NCI-H146 treated with DMSO at 0.1 percent for 48 hours (cell line): ENCODE measurements around the gene MTX1.

ENCODE experiments used
- DNase-seq: peaks from one replicate; lab custom pipeline; 2025; ENCODE audit not compliant: unreplicated experiment; lab: John Stamatoyannopoulos, UW

MTX1 gene

DNA sequence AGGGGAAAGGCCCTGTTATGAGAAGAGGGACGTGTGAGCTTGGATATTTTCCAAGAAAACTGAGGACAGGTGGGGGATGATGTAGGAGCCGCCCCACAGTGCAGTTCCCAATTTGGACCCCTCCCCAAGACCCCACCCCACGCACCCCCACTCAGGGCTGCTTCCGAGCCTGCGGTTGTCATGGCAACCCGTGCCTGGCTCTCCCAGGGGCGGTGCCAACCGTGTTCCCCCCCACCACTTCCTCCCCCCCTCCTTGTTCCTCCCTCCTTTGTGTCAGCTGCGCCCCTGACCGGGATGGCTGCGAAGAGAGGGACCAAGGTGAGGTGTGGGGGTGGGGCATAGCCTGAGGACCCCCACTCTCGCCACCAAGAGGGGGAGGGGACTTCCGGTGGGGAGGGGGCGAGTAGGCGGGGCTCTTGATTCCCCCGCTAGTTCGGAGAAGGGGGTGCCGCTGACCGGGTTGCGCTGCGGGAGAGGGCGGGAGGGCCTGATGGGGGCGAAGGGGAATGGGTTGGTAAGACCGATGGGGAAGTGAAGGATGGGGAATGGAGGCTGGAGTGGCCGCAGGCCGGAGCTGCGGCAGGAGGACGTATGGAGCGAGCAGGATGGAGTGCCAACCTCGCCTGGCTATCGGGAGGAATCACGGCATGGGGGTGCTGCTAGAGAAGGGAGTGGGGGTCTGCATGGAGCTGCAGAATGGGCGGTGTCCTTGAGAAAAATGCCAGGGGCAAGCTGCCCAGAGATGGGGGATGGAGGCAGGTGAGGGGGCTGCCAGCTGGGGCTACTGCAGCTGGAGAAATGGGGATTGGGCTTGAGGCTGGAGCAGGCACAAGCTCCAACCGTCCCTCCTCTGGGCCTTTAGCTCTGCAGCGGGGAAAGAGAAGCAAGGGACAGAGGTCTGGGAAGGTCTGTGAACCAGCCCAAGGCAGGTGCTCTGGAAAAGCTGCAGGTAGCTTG is 33.9 kb upstream of the MTX1 start:
- DNase-seq: peak; percentile 62

DNA sequence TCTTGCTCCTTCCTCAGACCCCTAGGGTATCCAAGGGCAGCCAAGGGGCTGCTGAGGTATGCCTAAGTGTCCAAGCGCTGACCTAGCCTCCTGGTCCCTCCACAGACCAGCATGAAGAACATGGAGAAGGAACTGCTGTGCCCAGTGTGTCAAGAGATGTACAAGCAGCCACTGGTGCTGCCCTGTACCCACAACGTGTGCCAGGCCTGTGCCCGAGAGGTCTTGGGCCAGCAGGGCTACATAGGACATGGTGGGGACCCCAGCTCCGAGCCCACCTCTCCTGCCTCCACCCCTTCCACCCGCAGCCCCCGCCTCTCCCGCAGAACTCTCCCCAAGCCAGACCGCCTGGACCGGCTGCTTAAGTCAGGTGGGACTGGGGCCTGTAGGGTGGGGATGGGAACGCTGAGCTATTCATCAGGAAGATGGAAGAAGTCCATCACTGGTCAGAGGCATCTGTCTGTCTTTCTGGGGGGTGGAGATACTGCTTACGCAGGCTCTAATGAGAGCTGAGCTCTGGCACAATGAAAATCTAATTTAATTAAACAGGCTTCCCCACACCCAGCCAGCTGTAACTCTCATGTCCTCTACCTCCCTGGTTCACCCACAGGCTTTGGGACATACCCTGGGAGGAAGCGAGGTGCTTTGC is 33.1 kb upstream of the MTX1 start:
- no peak for DNase-seq

DNA sequence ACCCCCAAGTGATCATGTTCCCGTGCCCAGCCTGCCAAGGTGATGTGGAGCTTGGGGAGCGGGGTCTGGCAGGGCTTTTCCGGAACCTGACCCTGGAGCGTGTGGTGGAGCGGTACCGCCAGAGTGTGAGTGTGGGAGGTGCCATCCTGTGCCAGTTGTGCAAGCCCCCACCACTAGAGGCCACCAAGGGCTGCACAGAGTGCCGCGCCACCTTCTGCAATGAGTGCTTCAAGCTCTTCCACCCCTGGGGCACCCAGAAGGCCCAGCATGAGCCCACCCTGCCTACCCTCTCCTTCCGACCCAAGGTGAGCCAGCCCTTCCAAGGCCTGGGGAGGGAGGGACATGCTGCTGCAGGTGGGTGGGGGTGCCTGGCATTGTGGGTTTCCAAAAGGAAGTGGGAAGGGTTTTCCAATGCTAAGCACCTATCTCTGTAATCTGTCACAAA is 32.5 kb upstream of the MTX1 start:
- no peak for DNase-seq

GRCh38 chr1:155176544-155177071 is 31.9 kb upstream of the MTX1 start:
- DNase-seq: peak; percentile 38

GRCh38 chr1:155177192-155177917 is 31.1 kb upstream of the MTX1 start:
- no peak for DNase-seq

DNA sequence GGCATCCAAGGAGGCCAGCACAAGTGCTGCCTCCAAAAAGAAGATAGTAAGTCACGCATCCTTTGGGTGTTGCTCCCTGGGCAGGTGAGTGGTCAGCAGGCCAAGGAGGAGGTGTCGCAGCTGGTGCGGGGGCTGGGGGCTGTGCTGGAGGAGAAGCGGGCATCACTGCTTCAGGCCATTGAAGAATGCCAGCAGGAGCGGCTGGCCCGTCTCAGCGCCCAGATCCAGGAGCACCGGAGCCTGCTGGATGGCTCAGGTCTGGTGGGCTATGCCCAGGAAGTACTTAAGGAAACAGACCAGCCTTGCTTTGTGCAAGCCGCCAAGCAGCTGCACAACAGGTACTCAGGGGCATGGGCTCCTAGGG is 30.6 kb upstream of the MTX1 start:
- no peak for DNase-seq

GRCh38 chr1:155178441-155179111 is 29.9 kb upstream of the MTX1 start:
- no peak for DNase-seq

- no peak for DNase-seq
Observed at GRCh38 chr1:155179112-155180031, 29.1 kb upstream of the MTX1 start.

GRCh38 chr1:155181371-155182051 is 27.0 kb upstream of the MTX1 start:
- DNase-seq: no peak

- no peak for DNase-seq
Observed at GRCh38 chr1:155182052-155182550, 26.4 kb upstream of the MTX1 start.

DNA sequence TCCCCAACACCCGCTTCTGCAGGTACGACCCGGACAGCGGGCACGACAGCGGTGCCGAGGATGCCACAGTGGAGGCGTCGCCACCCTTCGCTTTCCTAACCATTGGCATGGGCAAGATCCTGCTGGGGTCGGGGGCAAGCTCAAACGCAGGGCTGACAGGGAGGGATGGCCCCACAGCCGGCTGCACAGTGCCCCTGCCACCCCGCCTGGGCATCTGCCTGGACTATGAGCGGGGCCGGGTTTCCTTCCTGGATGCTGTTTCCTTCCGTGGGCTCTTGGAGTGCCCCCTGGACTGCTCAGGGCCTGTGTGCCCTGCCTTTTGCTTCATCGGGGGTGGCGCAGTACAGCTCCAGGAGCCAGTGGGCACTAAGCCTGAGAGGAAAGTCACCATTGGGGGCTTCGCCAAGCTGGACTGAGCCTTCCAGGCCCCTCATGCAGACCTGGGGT is 24.7 kb upstream of the MTX1 start:
- no peak for DNase-seq

DNA sequence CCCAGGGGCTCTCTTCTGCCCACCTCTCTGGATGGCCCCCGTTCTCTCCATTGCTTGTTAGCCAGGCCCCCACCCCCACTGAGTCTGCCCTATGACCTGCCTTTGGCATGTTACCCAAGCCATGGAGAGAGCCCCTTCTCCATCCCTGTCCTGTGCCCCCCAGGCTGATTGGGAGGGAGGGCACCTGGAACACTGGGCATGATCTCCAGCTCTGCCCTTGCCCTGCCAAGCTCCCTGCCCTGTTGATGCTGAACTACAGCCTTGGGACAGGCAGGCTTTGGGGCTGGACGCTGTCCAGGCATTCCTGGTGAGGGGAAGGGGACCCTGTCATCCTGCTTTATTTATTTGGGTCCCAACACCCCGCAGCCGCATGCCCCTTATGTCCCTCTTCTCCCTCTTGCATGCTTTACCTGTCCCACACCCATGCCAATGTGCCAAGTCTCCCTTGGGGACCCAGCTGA is 24.1 kb upstream of the MTX1 start:
- no peak for DNase-seq

- DNase-seq: no peak
Observed at GRCh38 chr1:155184835-155185782, 23.4 kb upstream of the MTX1 start.

DNA sequence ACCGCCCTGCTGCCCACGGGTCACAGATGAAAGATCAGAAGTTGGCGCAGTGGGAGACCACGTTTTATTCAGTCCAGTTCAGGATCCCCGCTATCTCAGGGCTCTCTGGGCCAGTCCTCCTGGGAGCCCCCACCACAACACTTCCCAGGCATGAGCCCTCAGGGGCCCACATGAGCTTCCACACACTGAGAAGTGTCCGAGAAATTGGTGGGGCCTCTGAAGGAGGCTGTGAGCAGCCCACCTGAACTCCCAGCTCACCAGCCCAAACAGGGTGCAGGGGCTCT is 22.8 kb upstream of the MTX1 start:
- no peak for DNase-seq

DNA sequence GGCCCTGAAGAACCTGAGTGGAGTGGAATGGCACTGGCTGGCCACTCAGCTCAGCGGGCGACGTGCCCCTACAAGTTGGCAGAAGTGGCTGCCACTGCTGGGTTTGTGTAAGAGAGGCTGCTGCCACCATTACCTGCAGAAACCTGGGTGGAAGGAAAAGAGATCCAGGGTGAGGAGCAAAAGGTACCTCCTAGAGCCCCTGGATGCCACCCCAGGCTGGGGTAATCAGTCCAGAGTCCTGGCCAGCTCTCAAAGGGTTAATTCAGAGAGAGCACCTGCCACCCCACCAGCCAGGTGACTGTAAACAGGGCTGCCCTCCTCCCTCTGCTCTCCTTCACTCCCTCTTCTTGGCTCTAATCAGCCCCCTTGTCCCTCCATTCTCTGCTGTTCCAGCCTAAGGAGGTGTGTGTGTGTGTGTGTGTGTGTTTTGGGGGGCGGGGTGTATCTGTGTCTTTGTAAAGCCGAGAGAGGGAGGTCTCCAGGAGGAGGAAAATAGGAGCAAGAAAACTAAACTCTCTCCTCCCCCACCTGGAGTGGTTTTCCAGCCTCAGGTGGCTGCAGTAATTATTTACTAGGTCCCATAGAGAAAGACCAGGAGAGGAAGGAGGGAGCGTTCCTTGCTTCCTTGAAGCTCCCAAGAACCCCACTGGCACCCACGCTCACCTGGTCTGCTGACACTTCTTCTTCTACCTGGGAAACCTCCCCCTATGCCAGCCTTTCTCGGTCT is 22.3 kb upstream of the MTX1 start:
- DNase-seq: no peak

DNA sequence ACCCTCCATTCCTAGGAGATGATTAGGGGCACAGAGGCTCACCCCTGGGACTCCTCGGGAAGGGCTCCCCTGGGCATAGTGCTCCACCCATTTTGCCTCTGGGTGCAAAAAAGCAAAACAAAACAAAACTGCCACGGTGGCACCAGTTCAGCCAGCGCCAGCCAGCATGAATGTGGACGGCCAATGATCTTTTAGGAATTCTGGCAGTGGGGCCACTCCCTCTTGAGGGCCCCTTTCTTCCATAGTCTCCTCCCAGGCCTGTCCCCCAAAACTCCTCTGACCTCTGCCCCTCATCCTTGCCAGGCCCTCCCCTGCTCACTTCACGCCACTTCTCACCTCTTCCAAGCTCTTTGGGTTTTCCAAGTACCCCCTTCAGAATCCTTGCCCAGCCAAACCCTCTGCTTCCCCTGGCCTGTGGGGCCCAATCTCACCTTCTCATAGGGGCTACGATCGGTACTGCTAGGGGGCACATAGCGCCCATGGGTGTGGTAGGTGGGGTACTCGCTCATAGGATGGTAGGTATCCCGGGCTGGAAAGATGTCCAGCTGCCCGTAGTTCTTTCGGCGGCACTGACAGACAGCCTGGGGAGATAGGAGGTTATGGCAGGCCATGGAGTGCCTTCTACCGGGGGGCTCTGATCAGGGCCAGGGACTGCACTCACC is 21.6 kb upstream of the MTX1 start:
- no peak for DNase-seq

- DNase-seq: no peak
Observed at GRCh38 chr1:155187456-155187891, 21.0 kb upstream of the MTX1 start.
